ENCODE measurements around the gene PTGFRN. TPM values are rescaled to one million over a fixed set of nuclear protein-coding genes. Genes with fewer than 3 reads are reported as not detected.

PTGFRN gene
- total RNA-seq, 1 experiment from 2014 or later = 60.6 TPM

DNA sequence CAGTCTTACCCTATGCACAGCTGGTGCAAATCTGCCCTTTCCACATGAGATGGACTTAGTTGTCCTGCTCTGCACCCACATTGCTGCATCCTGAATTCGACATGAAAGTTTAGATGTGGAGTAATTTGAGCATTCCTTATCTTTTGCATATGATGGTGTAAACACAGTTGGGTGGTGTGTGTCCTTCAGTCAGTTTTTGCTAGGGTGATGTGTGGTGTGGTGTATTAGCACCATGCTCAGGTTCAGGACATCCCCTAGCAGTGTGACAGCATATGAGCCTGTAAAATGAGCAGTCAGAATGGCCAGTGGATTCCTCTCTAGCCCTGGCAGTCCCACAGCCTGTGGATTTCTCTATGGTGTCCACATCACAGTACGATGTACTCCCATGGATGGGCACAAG is 49.3 kb downstream of the PTGFRN start:
- ChIA-PET POLR2A (no interaction called here), CTCF (no interaction called here), RAD21 (ENCODE audit: low non-redundant PET in 1 of 2, low total read pairs in 2 of 2, uncharacterized antibody in 2 of 2, unreplicated experiment in 2 of 2) (no interaction called here)
- Histone ChIP-seq H4K20me1 (ENCODE audit: insufficient read depth) (no peaks in the 10 kb centered on the region), H3K4me2 (ENCODE audit: low read length) (no peak overlapping the region), H3K27ac (ENCODE audit: low read depth, low read length) (no peak overlapping the region), H3K79me2 (ENCODE audit: insufficient read depth, low read length) (no peaks in the 10 kb centered on the region), H3K36me3 (ENCODE audit: control insufficient read depth in 1 of 2, insufficient read depth in 2 of 2, low read length in 2 of 2) (peaks cover 0 to 6% of the 10 kb centered on the region in 2 experiments; a peak in 1 of 4 replicates), H3K9me3 (ENCODE audit: control insufficient read depth in 1 of 2, insufficient read depth in 1 of 2, low read depth in 1 of 2, low read length in 2 of 2) (no peaks in the 10 kb centered on the region), H3K4me1 (ENCODE audit: control insufficient read depth in 1 of 2, insufficient read depth in 2 of 2, low read length in 2 of 2) (no peaks in the 10 kb centered on the region), H2AFZ (ENCODE audit: low read depth, low read length, poor library complexity, severe bottlenecking) (no peak overlapping the region), H3K4me3 (replicated peaks in 1 of 2; ENCODE audit: low read depth in 1 of 2, low read length in 2 of 2) (no peak overlapping the region), H3K9me2 (ENCODE audit: insufficient read depth) (no peaks in the 10 kb centered on the region), H3K9ac (ENCODE audit: low read length) (no peak overlapping the region), H3K27me3 (ENCODE audit: insufficient read depth, low read length) (no peaks in the 10 kb centered on the region)
- intact Hi-C loops (cut with micrococcal nuclease) = no loop called here
- no TSS peak for BruUV-seq (replicated peaks)
- DNase-seq (ENCODE audit: low read depth, low spot score) (no peak), ATAC-seq (no peak)
- TF ChIP-seq SIN3A (IDR thresholded peaks at IDR 0.05; ENCODE audit: low read depth) = no peak
- TF ChIP-seq ELF1 (IDR thresholded peaks at IDR 0.05; ENCODE audit: borderline replicate concordance, low read depth) = no peak
- TF ChIP-seq RAD21 (IDR thresholded peaks at IDR 0.05; ENCODE audit: low read depth) = no peak
- TF ChIP-seq ZFX (IDR thresholded peaks at IDR 0.05) = no peak
- no peak for TF ChIP-seq MAX (IDR thresholded peaks at IDR 0.05)
- no peak for TF ChIP-seq ZBTB33 (IDR thresholded peaks at IDR 0.05; ENCODE audit: extremely low read depth, insufficient replicate concordance, low read length)
- TF ChIP-seq, protein P1, sequence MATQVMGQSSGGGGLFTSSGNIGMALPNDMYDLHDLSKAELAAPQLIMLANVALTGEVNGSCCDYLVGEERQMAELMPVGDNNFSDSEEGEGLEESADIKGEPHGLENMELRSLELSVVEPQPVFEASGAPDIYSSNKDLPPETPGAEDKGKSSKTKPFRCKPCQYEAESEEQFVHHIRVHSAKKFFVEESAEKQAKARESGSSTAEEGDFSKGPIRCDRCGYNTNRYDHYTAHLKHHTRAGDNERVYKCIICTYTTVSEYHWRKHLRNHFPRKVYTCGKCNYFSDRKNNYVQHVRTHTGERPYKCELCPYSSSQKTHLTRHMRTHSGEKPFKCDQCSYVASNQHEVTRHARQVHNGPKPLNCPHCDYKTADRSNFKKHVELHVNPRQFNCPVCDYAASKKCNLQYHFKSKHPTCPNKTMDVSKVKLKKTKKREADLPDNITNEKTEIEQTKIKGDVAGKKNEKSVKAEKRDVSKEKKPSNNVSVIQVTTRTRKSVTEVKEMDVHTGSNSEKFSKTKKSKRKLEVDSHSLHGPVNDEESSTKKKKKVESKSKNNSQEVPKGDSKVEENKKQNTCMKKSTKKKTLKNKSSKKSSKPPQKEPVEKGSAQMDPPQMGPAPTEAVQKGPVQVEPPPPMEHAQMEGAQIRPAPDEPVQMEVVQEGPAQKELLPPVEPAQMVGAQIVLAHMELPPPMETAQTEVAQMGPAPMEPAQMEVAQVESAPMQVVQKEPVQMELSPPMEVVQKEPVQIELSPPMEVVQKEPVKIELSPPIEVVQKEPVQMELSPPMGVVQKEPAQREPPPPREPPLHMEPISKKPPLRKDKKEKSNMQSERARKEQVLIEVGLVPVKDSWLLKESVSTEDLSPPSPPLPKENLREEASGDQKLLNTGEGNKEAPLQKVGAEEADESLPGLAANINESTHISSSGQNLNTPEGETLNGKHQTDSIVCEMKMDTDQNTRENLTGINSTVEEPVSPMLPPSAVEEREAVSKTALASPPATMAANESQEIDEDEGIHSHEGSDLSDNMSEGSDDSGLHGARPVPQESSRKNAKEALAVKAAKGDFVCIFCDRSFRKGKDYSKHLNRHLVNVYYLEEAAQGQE (IDR thresholded peaks at IDR 0.05; ENCODE audit: low read depth) = no peak
- no peak for TF ChIP-seq ZNF274 (IDR thresholded peaks at IDR 0.05; ENCODE audit: low read depth, low read length)
- no peak for TF ChIP-seq EZH2 (IDR thresholded peaks at IDR 0.05)
- TF ChIP-seq, protein P2, sequence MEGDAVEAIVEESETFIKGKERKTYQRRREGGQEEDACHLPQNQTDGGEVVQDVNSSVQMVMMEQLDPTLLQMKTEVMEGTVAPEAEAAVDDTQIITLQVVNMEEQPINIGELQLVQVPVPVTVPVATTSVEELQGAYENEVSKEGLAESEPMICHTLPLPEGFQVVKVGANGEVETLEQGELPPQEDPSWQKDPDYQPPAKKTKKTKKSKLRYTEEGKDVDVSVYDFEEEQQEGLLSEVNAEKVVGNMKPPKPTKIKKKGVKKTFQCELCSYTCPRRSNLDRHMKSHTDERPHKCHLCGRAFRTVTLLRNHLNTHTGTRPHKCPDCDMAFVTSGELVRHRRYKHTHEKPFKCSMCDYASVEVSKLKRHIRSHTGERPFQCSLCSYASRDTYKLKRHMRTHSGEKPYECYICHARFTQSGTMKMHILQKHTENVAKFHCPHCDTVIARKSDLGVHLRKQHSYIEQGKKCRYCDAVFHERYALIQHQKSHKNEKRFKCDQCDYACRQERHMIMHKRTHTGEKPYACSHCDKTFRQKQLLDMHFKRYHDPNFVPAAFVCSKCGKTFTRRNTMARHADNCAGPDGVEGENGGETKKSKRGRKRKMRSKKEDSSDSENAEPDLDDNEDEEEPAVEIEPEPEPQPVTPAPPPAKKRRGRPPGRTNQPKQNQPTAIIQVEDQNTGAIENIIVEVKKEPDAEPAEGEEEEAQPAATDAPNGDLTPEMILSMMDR (IDR thresholded peaks at IDR 0.05 in 2 of 3, conservative IDR thresholded peaks at IDR 0.05 in 1 of 3; ENCODE audit: borderline replicate concordance in 1 of 3, insufficient read depth in 1 of 3, low read depth in 2 of 3, low read length in 2 of 3) = no peak
- TF ChIP-seq POLR2AphosphoS5 (IDR thresholded peaks at IDR 0.05; ENCODE audit: low read depth, low read length) = no peak
- no peak for TF ChIP-seq CEBPB (IDR thresholded peaks at IDR 0.05; ENCODE audit: low read depth)

All from HCT116 (cell line).